Neural cell (in vitro differentiated cells): Measurements from ENCODE around the gene SH3RF1. TPM values are rescaled to one million over a fixed set of nuclear protein-coding genes. Genes with fewer than 3 reads are reported as not detected.

Experiments
- H2AFZ ChIP-seq: fragments of 200-600, 300-800 bp; sonication (generic), shearing (Covaris generic); 2 replicates; pipeline ENCODE4 v1.6.0; 2014; ENCODE audit warnings: low read depth, mild to moderate bottlenecking, antibody characterized with exemption, low read length, moderate library complexity
- H3F3A ChIP-seq: fragments of 200-600 bp; shearing (Covaris generic); 2 replicates; pipeline ENCODE4 v1.6.1; 2016; ENCODE audit warnings: mild to moderate bottlenecking, moderate library complexity, mixed read lengths, antibody characterized with exemption, low read length; ENCODE audit not compliant: insufficient read depth, poor library complexity, severe bottlenecking
- H3K27ac ChIP-seq: fragments of 200-600, 300-800 bp; sonication (generic), shearing (Covaris generic); 2 replicates; pipeline ENCODE4 v1.5.1; 2014; ENCODE audit warnings: mild to moderate bottlenecking, low read length, moderate library complexity
- H3K27me3 ChIP-seq: fragments of 300-800, 200-600 bp; sonication (generic), shearing (Covaris generic); 2 replicates; pipeline ENCODE4 v1.6.0; 2014; ENCODE audit warnings: mild to moderate bottlenecking, low read depth, low read length, moderate library complexity; ENCODE audit not compliant: insufficient read depth
- H3K36me3 ChIP-seq: fragments of 300-800, 200-600 bp; sonication (generic), shearing (Covaris generic); 2 replicates; pipeline ENCODE4 v1.5.1; 2014; ENCODE audit warnings: mild to moderate bottlenecking, antibody characterized with exemption, low read length, moderate library complexity; ENCODE audit not compliant: insufficient read depth
- H3K4me2 ChIP-seq: fragments of 300-800, 200-600 bp; sonication (generic), shearing (Covaris generic); 2 replicates; pipeline ENCODE4 v1.6.0; 2014; ENCODE audit warnings: mild to moderate bottlenecking, low read length
- H3K4me3 ChIP-seq: fragments of 300-800, 200-600 bp; sonication (generic), shearing (Covaris generic); 2 replicates; pipeline ENCODE4 v1.5.1; 2014; ENCODE audit warnings: mild to moderate bottlenecking, low read length, moderate library complexity
- H3K79me2 ChIP-seq: fragments of 200-600 bp; shearing (Covaris generic); replicated peaks from 2 replicates; pipeline ENCODE4 v1.6.0; 2014; ENCODE audit warnings: mild to moderate bottlenecking, low read length, moderate library complexity; ENCODE audit not compliant: insufficient read depth
- H3K9ac ChIP-seq: fragments of 300-800, 200-600 bp; sonication (generic), shearing (Covaris generic); 2 replicates; pipeline ENCODE4 v1.6.1; 2016; ENCODE audit warnings: mild to moderate bottlenecking, low read length, mixed read lengths
- H3K9me2 ChIP-seq: fragments of 200-600 bp; shearing (Covaris generic); 2 replicates; pipeline ENCODE4 v1.6.1; 2016; ENCODE audit warnings: mild to moderate bottlenecking, low read length, mixed read lengths; ENCODE audit not compliant: insufficient read depth
- H3K9me3 ChIP-seq: fragments of 200-600, 300-800 bp; sonication (generic), shearing (Covaris generic); 2 replicates; pipeline ENCODE4 v1.6.1; 2016; ENCODE audit warnings: mild to moderate bottlenecking, mixed run types, low read length, moderate library complexity, mixed read lengths
- H4K20me1 ChIP-seq: fragments of 200-600 bp; shearing (Covaris generic); 2 replicates; pipeline ENCODE4 v1.6.1; 2016; ENCODE audit warnings: mild to moderate bottlenecking, mixed run types; ENCODE audit not compliant: insufficient read depth
- EP300 ChIP-seq: fragments of 450-650 bp; conservative IDR thresholded peaks from 2 replicates; pipeline ENCODE4 v1.6.1; 2014; ENCODE audit warnings: antibody characterized with exemption, mild to moderate bottlenecking, moderate library complexity; ENCODE audit not compliant: poor library complexity, severe bottlenecking
- EZH2 ChIP-seq: fragments of 200-600, 300-800 bp; shearing (Covaris generic), sonication (generic); IDR thresholded peaks from 2 replicates; pipeline ENCODE4 v1.6.1; 2014; ENCODE audit warnings: antibody characterized with exemption, low read length, borderline replicate concordance, mild to moderate bottlenecking; ENCODE audit not compliant: insufficient read depth, poor library complexity, severe bottlenecking
- MXI1 ChIP-seq: fragments of 450-650 bp; conservative IDR thresholded peaks from 2 replicates; pipeline ENCODE4 v1.6.1; 2014; ENCODE audit warnings: antibody characterized with exemption, mild to moderate bottlenecking; ENCODE audit not compliant: poor library complexity, severe bottlenecking
- POLR2AphosphoS5 ChIP-seq: IDR thresholded peaks from 2 replicates; pipeline ENCODE4 v1.6.1; 2012
- RAD21 ChIP-seq: fragments of 450-650 bp; conservative IDR thresholded peaks from 2 replicates; pipeline ENCODE4 v1.6.1; 2014; ENCODE audit warnings: antibody characterized with exemption, mild to moderate bottlenecking, moderate library complexity
- REST ChIP-seq: IDR thresholded peaks from 2 replicates; pipeline ENCODE4 v1.6.1; 2012; ENCODE audit warnings: borderline replicate concordance
- SMC3 ChIP-seq: fragments of 450-650 bp; conservative IDR thresholded peaks from 2 replicates; pipeline ENCODE4 v1.6.1; 2014; ENCODE audit warnings: antibody characterized with exemption, mild to moderate bottlenecking, moderate library complexity; ENCODE audit not compliant: poor library complexity
- TAF1 ChIP-seq: IDR thresholded peaks from 2 replicates; pipeline ENCODE4 v1.6.1; 2012; ENCODE audit warnings: low read depth
- polyA plus RNA-seq: library from polyadenylated mRNA; depleted of rRNA; stranded (reverse); fragments of >200 nt; gene quantifications from 2 replicates; pipeline ENCODE4 v1.2.3, GENCODE V29; 2014
- TF ChIP-seq, protein P1 (sequence below): fragments of 450-650 bp; IDR thresholded peaks from 2 replicates; pipeline ENCODE4 v1.5.1; 2014; ENCODE audit warnings: antibody characterized with exemption, mild to moderate bottlenecking, moderate library complexity; ENCODE audit not compliant: poor library complexity, severe bottlenecking

Gene SH3RF1
- polyA plus RNA-seq, 1 donor from 2014 or later = 3.1 TPM

- no peak overlapping the region for H3K27ac ChIP-seq
- H3K36me3 ChIP-seq = no peaks in the 10 kb centered on the region
- H3K9me3 ChIP-seq = no peaks in the 10 kb centered on the region
- H3F3A ChIP-seq = no peaks in the 10 kb centered on the region
- no peaks in the 10 kb centered on the region for H3K9me2 ChIP-seq
- H4K20me1 ChIP-seq = no peaks in the 10 kb centered on the region
- H3K4me3 ChIP-seq = no peak overlapping the region
- H3K27me3 ChIP-seq = no peaks in the 10 kb centered on the region
- H3K79me2 ChIP-seq = no peaks in the 10 kb centered on the region
- TF ChIP-seq MXI1 (no peak), REST (no peak), EP300 (no peak), RAD21 (no peak), SMC3 (no peak), POLR2AphosphoS5 (no peak), EZH2 (no peak), TAF1 (no peak)
- TF ChIP-seq, protein P1, sequence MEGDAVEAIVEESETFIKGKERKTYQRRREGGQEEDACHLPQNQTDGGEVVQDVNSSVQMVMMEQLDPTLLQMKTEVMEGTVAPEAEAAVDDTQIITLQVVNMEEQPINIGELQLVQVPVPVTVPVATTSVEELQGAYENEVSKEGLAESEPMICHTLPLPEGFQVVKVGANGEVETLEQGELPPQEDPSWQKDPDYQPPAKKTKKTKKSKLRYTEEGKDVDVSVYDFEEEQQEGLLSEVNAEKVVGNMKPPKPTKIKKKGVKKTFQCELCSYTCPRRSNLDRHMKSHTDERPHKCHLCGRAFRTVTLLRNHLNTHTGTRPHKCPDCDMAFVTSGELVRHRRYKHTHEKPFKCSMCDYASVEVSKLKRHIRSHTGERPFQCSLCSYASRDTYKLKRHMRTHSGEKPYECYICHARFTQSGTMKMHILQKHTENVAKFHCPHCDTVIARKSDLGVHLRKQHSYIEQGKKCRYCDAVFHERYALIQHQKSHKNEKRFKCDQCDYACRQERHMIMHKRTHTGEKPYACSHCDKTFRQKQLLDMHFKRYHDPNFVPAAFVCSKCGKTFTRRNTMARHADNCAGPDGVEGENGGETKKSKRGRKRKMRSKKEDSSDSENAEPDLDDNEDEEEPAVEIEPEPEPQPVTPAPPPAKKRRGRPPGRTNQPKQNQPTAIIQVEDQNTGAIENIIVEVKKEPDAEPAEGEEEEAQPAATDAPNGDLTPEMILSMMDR = no peak
- no peak overlapping the region for H2AFZ ChIP-seq
- no peak overlapping the region for H3K9ac ChIP-seq
- no peak overlapping the region for H3K4me2 ChIP-seq
Observed at GRCh38 chr4:169136330-169136729, 134.4 kb downstream of the SH3RF1 start.

- TF ChIP-seq POLR2AphosphoS5 = no peak
- TF ChIP-seq EP300 = no peak
- no peak for TF ChIP-seq TAF1
- TF ChIP-seq RAD21 = no peak
- TF ChIP-seq, protein P1 = no peak
- TF ChIP-seq EZH2 = no peak
- no peak for TF ChIP-seq MXI1
- TF ChIP-seq REST = no peak
- no peak for TF ChIP-seq SMC3
- no peak overlapping the region for H3K4me3 ChIP-seq
- H3F3A ChIP-seq = no peaks in the 10 kb centered on the region
- no peak overlapping the region for H2AFZ ChIP-seq
- H3K9me3 ChIP-seq = no peaks in the 10 kb centered on the region
- H3K9me2 ChIP-seq = no peaks in the 10 kb centered on the region
- H4K20me1 ChIP-seq = no peaks in the 10 kb centered on the region
- H3K9ac ChIP-seq = no peak overlapping the region
- H3K79me2 ChIP-seq = no peaks in the 10 kb centered on the region
- no peak overlapping the region for H3K4me2 ChIP-seq
- no peaks in the 10 kb centered on the region for H3K36me3 ChIP-seq
- no peak overlapping the region for H3K27ac ChIP-seq
- no peaks in the 10 kb centered on the region for H3K27me3 ChIP-seq
Observed at GRCh38 chr4:169135776-169136175, 135.0 kb downstream of the SH3RF1 start.
